Activated CD4-positive, CD25-positive, alpha-beta regulatory T cell treated with anti-CD3 and anti-CD28 coated beads, Interleukin-2, amount 50 U/mL, for 24 hours (primary cell): ENCODE data around the gene DAZL.

ENCODE experiments used
- ATAC-seq, 2 donors: fragments of 150-1000 bp; cut with Tn5 transposase; one replicate each; pipeline ENCODE4 v1.10.0; 2021; ENCODE audit warnings: mild to moderate bottlenecking in 1 of 2, moderate library complexity in 1 of 2

Gene DAZL

GRCh38 chr3:16538507-16538906 is 66.7 kb downstream of the DAZL start:
- ATAC-seq = no peak

- no peak for ATAC-seq
These were observed 68.2 kb downstream of the DAZL start for GRCh38 chr3:16536996-16537395.
